SK-N-SH treated with all-trans-retinoic acid at 6 μM for 48 hours (cell line): ENCODE measurements around the gene MYO16.
A peak's percentile ranks its signal among the peaks of the same experiment; 100 is the strongest.

Experiments used
- ATAC-seq: fragments of 200-7000 bp; cut with Tn5 transposase; 3 replicates; pipeline ENCODE4 v1.9.1; 2020; ENCODE audit warnings: mild to moderate bottlenecking, moderate library complexity
- ARNTL ChIP-seq: fragments of 450-650 bp; formaldehyde crosslinking; IDR thresholded peaks from 2 replicates; pipeline ENCODE4 v1.5.0; 2020; ENCODE audit warnings: low read depth, mild to moderate bottlenecking, moderate library complexity, borderline replicate concordance
- BACH2 ChIP-seq: fragments of 250-450 bp; sonication (Bioruptor Pico); IDR thresholded peaks from 2 replicates; pipeline ENCODE4 v1.9.0; 2021; ENCODE audit warnings: mild to moderate bottlenecking, borderline replicate concordance
- CSDC2 ChIP-seq: fragments of 250-450 bp; sonication (Bioruptor Pico); IDR thresholded peaks from 2 replicates; pipeline ENCODE4 v1.5.0; 2020; ENCODE audit warnings: mild to moderate bottlenecking, moderate library complexity
- CSRNP3 ChIP-seq: fragments of 250-450 bp; sonication (Bioruptor Pico); IDR thresholded peaks from 2 replicates; pipeline ENCODE4 v1.5.1; 2021; ENCODE audit warnings: mild to moderate bottlenecking, moderate library complexity
- ESRRG ChIP-seq: fragments of 250-450 bp; sonication (Bioruptor Pico); IDR thresholded peaks from 2 replicates; pipeline ENCODE4 v1.6.1; 2021; ENCODE audit warnings: mild to moderate bottlenecking
- GLIS3 ChIP-seq: fragments of 250-450 bp; sonication (Bioruptor Pico); IDR thresholded peaks from 2 replicates; pipeline ENCODE4 v1.5.0; 2020; ENCODE audit warnings: mild to moderate bottlenecking, moderate library complexity
- ISL1 ChIP-seq: fragments of 250-450 bp; sonication (Bioruptor Pico); IDR thresholded peaks from 2 replicates; pipeline ENCODE4 v2.1.2; 2022; ENCODE audit warnings: mild to moderate bottlenecking, moderate library complexity
- PPARA ChIP-seq: fragments of 250-450 bp; sonication (Bioruptor Pico); IDR thresholded peaks from 2 replicates; pipeline ENCODE4 v1.5.0; 2020; ENCODE audit warnings: mild to moderate bottlenecking, borderline replicate concordance
- RARB ChIP-seq: fragments of 250-450 bp; sonication (Bioruptor Pico); IDR thresholded peaks from 2 replicates; pipeline ENCODE4 v1.8.0; 2021; ENCODE audit warnings: mild to moderate bottlenecking, moderate library complexity
- SNAI2 ChIP-seq: fragments of 250-450 bp; sonication (Bioruptor Pico); IDR thresholded peaks from 2 replicates; pipeline ENCODE4 v1.5.0; 2020; ENCODE audit warnings: mild to moderate bottlenecking, moderate library complexity
- TCF4 ChIP-seq: fragments of 250-450 bp; sonication (Bioruptor Pico); IDR thresholded peaks from 2 replicates; pipeline ENCODE4 v1.8.0; 2021; ENCODE audit warnings: mild to moderate bottlenecking, moderate library complexity, borderline replicate concordance
- TOX ChIP-seq: fragments of 250-450 bp; sonication (Bioruptor Pico); IDR thresholded peaks from 2 replicates; pipeline ENCODE4 v1.8.0; 2021; ENCODE audit warnings: mild to moderate bottlenecking, moderate library complexity, borderline replicate concordance
- TSHZ2 ChIP-seq: fragments of 250-450 bp; sonication (Bioruptor Pico); IDR thresholded peaks from 2 replicates; pipeline ENCODE4 v1.5.0; 2020; ENCODE audit warnings: mild to moderate bottlenecking, moderate library complexity
- ZC3H10 ChIP-seq: fragments of 250-450 bp; sonication (Bioruptor Pico); IDR thresholded peaks from 2 replicates; pipeline ENCODE4 v1.5.1; 2021; ENCODE audit warnings: mild to moderate bottlenecking, moderate library complexity
- ZFP3 ChIP-seq: fragments of 250-450 bp; sonication (Bioruptor Pico); IDR thresholded peaks from 2 replicates; pipeline ENCODE4 v1.5.0; 2020; ENCODE audit warnings: mild to moderate bottlenecking, moderate library complexity
- ZFP30 ChIP-seq: fragments of 450-650 bp; formaldehyde crosslinking; IDR thresholded peaks from 2 replicates; pipeline ENCODE4 v1.5.0; 2022; ENCODE audit warnings: mild to moderate bottlenecking, moderate library complexity
- ZNF565 ChIP-seq: fragments of 450-650 bp; formaldehyde crosslinking; conservative IDR thresholded peaks from 2 replicates; pipeline ENCODE4 v1.5.0; 2020; ENCODE audit warnings: low read depth, mild to moderate bottlenecking, moderate library complexity
- ZNF70 ChIP-seq: fragments of 450-650 bp; formaldehyde crosslinking; IDR thresholded peaks from 2 replicates; pipeline ENCODE4 v1.5.0; 2020; ENCODE audit warnings: mild to moderate bottlenecking, moderate library complexity
- ZNF8 ChIP-seq: fragments of 450-650 bp; formaldehyde crosslinking; IDR thresholded peaks from 2 replicates; pipeline ENCODE4 v1.5.0; 2020; ENCODE audit warnings: mild to moderate bottlenecking, moderate library complexity
- TF ChIP-seq, protein P1 (sequence below): fragments of 250-450 bp; sonication (Bioruptor Pico); IDR thresholded peaks from 2 replicates; pipeline ENCODE4 v1.8.0; 2020; ENCODE audit warnings: mild to moderate bottlenecking, moderate library complexity, borderline replicate concordance
- TF ChIP-seq, protein P2 (sequence below): fragments of 250-450 bp; sonication (Bioruptor Pico); IDR thresholded peaks from 2 replicates; pipeline ENCODE4 v1.5.1; 2020; ENCODE audit warnings: low read depth, mild to moderate bottlenecking, moderate library complexity

Gene MYO16

DNA sequence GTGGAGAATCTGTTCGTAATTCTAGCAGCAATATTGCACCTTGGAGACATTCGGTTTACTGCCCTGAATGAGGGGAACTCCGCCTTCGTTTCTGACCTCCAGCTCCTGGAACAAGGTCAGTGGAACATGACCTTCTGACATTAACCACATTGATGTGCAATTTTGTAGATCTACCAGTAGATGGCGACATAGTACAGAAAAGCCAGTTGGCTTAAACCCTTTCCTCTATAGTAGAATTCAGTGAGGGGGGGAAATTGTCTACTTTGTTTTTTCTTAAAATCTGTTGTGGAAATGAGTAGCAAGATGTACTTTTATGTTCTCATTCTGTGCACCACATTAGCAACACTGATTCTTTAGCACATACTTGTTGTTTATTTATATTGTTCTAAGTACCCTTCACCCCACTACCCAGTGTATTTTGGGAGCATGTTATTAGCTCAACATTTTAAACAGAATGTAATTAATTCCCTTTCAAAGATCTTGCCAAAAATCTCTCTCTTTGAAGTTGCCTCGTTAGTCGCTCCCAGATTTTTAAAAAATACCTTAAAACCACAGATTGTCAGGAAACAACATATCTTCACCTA, 332.2 kb downstream of the MYO16 start:
- TF ChIP-seq ESRRG (no peak), ISL1 (CRISPR knock-in tag) (no peak), TSHZ2 (CRISPR knock-in tag) (no peak)
- TF ChIP-seq, protein P1, sequence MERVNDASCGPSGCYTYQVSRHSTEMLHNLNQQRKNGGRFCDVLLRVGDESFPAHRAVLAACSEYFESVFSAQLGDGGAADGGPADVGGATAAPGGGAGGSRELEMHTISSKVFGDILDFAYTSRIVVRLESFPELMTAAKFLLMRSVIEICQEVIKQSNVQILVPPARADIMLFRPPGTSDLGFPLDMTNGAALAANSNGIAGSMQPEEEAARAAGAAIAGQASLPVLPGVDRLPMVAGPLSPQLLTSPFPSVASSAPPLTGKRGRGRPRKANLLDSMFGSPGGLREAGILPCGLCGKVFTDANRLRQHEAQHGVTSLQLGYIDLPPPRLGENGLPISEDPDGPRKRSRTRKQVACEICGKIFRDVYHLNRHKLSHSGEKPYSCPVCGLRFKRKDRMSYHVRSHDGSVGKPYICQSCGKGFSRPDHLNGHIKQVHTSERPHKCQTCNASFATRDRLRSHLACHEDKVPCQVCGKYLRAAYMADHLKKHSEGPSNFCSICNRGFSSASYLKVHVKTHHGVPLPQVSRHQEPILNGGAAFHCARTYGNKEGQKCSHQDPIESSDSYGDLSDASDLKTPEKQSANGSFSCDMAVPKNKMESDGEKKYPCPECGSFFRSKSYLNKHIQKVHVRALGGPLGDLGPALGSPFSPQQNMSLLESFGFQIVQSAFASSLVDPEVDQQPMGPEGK (CRISPR knock-in tag), result no peak
- ATAC-seq, result peak; percentile 69

GRCh38 chr13:108962654-108963053, 333.2 kb downstream of the MYO16 start:
- TF ChIP-seq ZFP30 (CRISPR knock-in tag) (no peak), ESRRG (no peak), ZNF8 (CRISPR knock-in tag) (no peak), RARB (CRISPR knock-in tag) (no peak), CSDC2 (no peak), BACH2 (CRISPR knock-in tag) (no peak), TOX (CRISPR knock-in tag) (no peak), ZNF565 (no peak)
- TF ChIP-seq, protein P1 (CRISPR knock-in tag), result no peak
- TF ChIP-seq, protein P2, sequence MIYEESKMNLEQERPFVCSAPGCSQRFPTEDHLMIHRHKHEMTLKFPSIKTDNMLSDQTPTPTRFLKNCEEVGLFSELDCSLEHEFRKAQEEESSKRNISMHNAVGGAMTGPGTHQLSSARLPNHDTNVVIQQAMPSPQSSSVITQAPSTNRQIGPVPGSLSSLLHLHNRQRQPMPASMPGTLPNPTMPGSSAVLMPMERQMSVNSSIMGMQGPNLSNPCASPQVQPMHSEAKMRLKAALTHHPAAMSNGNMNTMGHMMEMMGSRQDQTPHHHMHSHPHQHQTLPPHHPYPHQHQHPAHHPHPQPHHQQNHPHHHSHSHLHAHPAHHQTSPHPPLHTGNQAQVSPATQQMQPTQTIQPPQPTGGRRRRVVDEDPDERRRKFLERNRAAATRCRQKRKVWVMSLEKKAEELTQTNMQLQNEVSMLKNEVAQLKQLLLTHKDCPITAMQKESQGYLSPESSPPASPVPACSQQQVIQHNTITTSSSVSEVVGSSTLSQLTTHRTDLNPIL (CRISPR knock-in tag), result no peak
- no peak for ATAC-seq

DNA sequence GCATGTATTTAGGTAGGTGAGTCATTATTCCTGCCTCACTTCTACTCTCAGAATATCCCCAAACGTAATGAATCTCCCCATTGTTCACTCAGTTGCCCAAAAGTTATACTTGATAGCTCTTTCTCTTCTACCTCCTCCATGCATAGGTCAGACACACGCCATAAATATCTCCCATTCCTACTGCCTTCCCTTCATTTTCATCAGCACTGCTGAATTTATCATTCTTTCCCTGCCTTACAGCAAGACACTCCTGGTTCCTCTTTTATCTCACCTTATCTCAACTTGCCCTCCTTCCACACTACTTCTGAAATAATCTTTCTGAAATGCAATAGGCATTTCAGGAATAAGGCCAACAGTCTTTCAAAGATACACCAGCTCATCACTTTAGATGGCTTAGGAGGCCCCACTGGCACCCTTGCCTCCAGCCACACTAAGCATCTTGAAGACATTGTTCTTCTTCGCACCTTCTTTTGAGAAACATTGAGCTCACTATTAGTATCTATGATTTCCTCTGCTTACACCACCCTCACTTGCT, 333.9 kb downstream of the MYO16 start:
- no peak for ATAC-seq
- TF ChIP-seq SNAI2 (no peak), ZC3H10 (no peak), TCF4 (CRISPR knock-in tag) (no peak), ZFP30 (CRISPR knock-in tag) (no peak), TOX (CRISPR knock-in tag) (no peak), CSDC2 (no peak), ZNF70 (no peak), ARNTL (CRISPR knock-in tag) (no peak), GLIS3 (CRISPR knock-in tag) (no peak), PPARA (CRISPR knock-in tag) (no peak), ESRRG (no peak), RARB (CRISPR knock-in tag) (no peak), CSRNP3 (CRISPR knock-in tag) (no peak), ZFP3 (CRISPR knock-in tag) (no peak), BACH2 (CRISPR knock-in tag) (no peak), ZNF8 (CRISPR knock-in tag) (no peak), TSHZ2 (CRISPR knock-in tag) (no peak)
- TF ChIP-seq, protein P2 (CRISPR knock-in tag), result no peak
